GM18861 (cell line): ENCODE measurements around the gene RBMXL2.

ENCODE experiments used
- ATAC-seq: cut with Tn5 transposase; IDR thresholded peaks from one replicate; pipeline ENCODE4 v1.9.1; 2021; ENCODE audit not compliant: unreplicated experiment

RBMXL2 gene

DNA sequence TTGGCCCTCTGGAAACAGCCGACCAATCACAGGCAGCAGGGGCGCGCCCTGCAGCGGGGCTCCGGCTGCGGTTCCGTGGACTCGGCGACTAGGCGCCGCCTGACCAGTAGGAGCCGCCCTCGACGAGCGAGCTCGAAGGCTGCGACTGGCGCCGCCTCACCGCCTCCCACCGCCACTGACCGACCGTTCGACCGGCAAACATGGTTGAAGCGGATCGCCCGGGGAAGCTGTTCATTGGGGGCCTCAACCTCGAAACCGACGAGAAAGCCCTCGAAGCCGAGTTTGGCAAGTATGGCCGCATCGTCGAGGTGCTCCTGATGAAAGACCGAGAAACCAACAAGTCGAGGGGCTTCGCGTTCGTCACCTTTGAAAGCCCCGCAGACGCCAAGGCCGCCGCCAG lies at the start of gene RBMXL2:
RBMXL2 (plus strand) TSS at position 78 of the 400 bp plus-strand sequence; CDS start at position 201, 123 bp downstream.
- no peak for ATAC-seq

DNA sequence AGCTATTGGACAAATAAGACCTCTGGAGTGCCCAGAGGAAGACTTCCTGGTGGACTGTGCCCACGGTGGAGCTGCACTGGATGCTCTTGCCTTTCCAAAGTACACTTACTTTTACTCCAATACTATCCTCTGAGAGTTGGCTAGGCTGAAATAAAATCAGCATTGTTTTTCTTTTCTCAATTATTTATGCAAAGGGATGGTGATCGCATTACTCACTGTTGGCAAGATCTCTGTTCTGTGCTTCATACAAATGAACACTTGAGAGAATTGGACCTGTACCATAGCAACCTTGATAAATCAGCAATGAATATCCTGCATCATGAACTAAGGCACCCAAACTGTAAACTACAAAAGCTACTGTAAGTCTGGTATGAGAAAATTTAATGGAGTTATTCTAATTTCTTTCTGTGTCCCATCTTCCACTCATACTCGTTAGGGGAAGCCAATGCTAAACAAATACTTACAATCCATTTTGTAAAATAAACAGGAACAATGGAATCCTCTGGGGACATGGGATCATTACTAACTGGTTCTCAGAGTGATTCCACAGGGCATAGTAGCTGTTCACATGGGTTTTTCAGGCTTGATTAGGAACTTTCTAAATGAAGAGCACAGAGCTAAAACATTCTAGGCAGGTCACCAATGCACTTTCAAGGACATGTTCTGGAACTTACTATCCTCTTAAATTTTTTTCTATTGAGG lies 42.2 kb upstream of the RBMXL2 start:
- ATAC-seq: no peak

DNA sequence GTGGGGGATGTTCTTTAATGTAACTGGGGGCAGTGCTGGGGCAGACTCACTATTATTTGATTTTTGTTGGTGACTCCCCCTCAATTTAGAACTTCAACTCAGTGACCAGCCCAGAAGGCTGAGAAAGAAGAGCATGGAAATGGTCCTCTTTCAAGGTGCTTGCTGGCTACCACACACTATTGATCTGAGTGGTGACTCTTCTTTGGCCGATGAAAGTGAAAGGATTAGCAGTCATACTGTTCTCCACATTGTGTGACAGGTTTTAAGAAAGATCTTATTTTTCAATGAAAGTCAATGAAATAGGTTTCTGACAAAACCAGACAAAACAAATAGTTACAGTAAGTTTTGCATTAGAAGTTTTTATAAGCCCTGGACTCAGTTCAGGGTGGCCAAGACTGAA lies 38.6 kb upstream of the RBMXL2 start:
- no peak for ATAC-seq

DNA sequence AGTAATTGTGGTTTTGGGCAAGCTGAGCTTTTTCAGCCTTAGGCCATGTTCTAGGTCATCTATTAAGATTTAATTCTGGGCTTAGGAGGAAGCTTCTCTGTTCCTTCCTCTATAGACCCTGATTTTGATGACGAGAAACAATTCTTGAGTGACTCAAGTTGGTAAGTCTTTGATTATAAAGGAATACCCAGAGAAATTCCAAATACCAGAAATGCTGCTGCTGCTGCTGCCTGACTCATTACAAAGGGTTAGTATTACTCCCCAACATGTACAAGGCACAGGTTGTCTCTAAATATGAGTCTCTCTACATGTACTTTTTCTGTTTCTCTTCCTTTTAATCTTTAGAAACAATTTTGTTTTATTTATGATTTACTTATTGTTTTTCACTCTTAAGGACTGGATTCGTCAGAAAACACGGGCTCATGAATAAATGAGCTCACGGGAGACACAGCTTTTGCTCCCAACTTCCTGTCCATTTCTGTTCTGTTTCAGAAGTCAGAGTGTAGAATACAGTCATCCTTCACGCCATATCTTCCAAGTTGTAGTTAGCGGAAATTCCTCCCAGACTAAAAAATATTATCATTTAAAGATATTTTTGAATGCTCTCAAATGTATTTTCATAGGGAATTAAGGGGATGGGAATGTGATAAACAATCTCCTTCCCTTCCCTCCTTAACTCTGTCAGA lies 31.8 kb upstream of the RBMXL2 start:
- ATAC-seq: no peak

DNA sequence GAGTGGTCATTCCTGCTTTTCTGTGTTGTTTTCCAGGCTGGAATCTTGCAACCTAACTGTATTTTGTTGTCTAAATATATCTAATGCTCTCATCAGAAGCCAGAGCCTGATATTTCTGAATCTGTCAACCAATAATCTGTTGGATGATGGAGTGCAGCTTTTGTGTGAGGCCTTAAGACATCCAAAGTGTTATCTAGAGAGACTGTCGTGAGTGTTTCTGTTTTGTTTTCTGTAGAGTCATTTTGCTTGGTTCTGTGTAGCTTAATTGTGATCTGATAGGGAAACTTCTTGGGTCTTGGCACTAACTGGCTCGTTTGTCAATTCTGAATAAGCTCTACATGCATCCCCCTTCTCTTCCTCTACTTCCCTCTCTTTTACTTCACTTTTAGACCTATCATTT lies 31.2 kb upstream of the RBMXL2 start:
- ATAC-seq: no peak

DNA sequence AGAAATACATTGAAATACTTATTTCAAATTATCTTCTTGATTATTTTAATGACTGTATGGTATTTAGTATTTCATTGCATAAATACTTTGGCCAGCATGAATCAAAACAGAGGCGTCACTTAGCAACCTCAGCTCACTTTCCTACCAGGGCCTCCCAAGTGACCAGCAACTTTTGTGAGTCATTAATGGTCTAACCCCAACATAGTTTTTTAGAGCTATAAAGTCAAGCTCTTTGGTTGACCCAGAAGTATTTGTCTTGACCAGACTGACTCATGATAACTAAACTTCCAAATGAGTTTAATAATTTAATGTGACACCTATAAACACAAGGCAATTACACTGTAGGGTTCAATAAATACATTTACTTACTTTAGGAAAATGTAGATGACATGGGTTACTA lies 27.9 kb upstream of the RBMXL2 start:
- ATAC-seq: no peak

DNA sequence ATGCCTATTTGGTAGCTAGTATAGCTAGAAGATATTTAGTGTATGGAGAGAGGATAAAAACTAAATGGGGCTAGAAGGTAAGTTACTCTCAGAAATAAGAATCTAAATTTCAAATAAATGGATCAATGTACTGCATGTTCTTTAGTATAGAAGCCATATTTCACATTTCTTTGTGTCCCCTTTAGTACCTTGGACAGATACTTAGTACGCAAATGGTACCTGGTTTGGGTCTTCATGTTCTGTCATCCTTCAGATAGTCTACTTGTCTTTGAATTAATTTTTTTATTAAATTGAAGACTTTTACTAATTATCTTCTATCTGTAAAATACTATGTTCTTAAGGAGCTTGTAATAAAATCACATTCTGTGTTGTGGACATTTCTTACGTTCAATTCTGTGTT lies 26.3 kb upstream of the RBMXL2 start:
- ATAC-seq: no peak

DNA sequence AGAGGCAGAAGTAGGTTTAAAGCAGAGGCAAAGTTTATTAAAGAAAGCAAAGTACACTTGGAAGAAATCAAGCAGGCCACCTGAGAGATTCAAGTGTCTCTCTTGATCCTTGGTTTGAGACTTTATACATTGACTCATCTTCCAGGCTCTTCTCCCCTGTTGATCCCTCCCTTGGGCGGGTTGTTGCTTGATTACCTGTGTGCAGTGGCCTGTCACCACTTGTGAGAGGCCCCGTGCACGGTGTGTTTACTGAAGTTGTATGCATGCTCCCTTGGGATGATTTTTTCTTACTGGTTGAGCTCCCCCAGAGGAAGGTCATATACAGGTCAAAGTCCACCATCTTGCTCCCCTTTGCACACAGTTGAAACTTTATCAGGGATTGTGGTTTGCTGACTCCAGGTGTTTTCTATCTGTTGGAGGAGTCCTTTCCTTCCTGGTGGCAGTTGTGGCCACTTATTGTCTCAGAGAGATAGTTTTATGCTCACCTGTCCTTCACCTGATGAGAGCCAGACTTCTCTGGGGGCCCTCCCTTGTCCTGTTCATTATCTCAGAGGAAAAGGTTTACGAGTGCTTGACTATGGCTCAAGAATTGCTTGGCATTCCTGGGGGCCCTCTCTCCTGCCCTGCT lies 16.3 kb upstream of the RBMXL2 start:
- no peak for ATAC-seq

DNA sequence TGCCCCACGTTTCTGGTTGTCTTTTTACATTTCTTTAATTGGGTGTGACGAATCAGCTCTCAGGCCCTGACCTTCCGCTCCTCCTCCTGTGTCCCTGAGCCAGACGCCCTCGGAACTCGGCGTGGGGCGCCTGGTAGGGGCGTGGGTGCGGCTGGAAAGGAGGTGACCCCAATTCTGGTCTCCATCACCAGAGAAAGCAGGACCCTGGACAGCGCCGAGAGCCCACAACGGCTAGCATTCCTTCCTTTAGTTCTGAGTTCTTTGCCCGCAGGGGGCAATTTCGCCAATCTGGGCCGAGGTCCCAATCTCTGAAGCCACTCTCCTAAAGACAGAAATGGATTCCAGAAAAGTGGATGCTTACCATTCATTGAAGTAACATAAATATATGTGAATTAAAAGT lies 11.7 kb upstream of the RBMXL2 start:
- no peak for ATAC-seq

DNA sequence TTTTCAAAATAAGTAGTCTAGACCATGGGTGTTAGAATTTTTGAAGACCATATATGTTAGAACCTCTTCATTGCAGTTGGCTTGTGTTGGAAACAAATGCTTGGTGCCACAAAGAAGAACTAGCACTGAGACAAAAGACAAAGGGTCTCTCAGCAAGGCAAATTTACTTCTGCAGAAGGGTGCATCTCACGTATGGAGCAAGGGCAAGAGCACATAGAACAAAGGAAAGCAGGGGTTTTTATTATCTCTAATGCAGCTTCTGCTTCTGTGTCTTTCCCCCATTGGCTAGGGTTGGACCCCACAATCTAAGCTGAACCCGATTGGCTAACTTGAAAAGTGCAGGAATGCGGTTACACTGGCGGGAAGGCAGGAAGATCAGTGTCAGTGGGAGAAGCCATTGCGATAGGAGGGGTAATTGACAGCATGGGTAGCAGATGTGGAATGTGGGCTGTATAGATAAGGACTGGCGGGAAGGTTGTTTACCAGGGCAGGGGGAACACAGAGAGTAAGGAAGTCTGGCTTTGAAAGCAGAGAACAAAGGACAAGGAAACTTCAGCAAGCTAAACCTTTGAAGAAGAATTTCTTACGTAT lies 9.2 kb upstream of the RBMXL2 start:
- ATAC-seq: no peak

DNA sequence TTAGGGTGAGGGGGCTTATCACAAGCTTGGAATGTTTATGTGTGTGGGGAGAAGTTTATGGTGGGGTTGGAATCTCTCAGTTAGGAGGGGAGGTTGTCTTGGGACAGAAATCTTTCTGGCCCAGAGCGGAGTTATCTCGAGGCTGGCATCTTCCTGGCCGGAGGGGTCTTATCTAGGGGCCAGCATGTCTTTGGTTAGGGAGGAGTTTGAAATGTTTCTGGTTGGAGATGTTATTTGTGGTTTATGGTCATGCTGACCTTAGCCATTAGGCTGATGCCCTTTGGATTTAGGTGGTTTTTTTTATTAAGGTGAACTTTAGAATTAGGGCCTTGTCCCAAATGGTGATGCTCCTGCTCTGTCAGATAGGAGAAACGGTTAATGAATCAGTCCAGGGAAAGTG lies 7.9 kb upstream of the RBMXL2 start:
- no peak for ATAC-seq

DNA sequence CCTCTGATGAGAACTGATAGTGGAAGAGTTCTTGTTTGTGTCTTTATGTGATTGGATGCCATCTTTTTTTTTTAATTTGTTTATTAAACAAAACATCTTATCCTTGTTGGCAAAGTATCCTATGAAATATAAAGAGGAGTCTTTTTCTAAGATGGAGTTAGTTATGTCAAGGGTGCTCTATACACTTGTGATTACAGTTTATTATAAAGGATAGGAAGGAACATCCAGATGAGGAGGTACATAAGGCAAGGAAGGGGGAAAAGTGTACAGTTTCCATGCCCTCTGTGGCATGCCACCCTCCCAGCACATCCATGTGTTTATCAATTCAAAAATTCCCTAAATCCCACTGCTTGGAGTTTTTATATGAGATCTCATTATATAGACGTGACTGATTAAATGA lies 7.4 kb upstream of the RBMXL2 start:
- ATAC-seq: no peak

DNA sequence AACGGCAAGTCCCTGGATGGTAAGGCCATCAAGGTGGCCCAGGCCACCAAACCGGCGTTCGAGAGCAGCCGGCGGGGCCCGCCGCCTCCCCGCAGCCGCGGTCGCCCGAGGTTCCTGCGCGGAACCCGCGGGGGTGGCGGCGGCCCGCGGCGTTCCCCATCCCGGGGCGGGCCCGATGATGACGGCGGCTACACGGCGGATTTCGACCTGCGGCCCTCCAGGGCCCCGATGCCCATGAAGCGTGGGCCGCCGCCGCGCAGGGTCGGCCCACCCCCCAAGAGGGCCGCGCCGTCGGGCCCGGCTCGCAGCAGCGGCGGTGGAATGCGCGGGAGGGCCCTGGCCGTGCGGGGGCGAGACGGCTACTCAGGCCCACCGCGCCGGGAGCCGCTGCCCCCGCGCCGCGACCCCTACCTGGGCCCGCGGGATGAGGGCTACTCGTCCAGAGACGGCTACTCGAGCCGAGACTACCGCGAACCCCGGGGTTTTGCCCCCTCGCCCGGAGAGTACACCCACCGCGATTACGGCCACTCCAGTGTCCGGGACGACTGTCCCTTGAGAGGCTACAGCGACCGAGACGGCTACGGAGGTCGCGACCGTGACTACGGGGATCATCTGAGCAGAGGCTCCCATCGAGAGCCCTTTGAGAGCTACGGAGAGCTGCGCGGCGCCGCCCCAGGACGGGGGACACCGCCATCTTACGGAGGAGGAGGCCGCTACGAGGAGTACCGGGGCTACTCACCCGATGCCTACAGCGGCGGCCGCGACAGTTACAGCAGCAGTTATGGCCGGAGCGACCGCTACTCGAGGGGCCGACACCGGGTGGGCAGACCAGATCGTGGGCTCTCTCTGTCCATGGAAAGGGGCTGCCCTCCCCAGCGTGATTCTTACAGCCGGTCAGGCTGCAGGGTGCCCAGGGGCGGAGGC lies 792 bp downstream of the RBMXL2 start:
- no peak for ATAC-seq

DNA sequence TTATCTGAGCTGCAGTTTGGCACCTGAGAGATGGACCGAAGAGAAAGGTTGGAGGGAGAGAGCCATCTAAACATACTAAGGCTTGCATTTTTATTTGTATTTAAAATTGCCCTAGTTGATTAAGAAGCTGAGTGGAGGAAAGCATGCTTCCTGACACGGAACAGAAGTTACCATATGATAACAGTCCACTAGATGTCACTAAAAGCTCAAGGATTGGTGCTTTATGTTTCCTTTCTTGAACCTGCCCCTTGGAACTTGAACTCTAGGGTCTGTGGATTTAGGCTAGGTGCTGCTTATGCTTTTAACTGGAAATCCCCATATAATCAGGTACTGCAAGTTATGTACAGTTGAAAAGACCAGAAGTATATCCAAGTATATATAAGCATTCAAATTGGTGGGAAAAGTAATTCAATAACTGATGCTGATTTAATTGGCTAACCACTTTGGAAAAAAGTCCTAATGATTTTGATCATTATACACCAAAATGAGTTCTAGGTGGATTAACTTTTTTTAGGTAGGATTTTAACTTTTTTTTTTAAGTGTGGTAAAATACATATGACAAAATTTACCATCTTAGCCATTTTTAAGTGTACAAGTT lies 9.5 kb downstream of the RBMXL2 start:
- peak; percentile 87 for ATAC-seq

DNA sequence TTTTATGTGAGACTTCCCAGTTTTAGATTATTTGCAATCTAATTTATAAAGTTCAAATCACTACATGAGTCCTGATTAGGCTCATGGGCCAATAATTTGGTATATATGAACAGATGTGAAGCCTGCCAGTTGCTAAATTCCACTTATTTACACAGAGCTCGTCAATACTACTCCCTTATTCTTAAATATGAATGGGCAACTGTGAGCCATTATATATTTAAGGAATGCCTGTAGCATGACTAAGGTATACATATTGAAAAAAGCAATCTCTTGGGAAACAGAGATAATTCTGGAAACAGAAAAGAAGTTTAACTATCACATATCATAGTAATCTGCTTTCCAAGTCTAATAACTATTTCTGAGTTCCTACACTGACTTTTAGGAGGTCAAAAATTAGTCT lies 27.0 kb downstream of the RBMXL2 start:
- no peak for ATAC-seq

DNA sequence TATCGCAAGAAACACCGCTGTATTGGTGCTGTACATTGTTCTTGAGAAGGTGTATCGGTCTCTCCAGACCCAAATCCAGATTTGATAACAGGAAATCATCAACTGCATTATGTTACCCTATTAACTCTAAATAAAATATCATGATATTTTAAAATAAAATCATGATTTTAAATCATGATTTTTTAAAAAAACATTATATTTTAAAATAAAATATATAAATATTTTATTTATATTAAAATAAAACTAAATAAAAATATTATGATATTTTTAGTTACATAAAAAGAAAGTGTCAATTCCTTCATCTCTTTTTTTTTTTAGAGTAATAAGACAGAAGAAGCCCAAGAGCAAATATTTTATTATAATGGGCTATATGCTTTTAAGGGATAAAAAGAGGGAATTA lies 27.6 kb downstream of the RBMXL2 start:
- ATAC-seq: no peak

DNA sequence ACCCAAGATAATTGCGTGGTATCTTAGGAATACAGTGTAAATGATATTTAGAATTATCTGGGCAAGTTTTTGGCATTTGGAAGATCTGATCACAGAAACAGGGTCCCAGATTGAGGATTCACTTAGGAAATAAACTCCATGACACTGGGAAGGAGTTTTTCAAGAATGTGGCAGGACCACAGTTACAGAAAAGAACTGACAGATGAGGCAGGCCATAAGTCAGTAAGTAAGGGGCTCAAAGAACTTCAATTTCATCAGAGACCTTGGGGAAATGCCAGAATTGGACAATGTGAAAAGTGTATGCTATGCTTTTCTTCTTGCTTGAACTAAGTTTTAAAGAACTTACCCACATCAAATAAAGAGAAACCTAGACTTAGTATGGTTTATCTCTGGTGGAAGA lies 49.3 kb downstream of the RBMXL2 start:
- ATAC-seq: no peak
